Measurements from ENCODE around the gene AR.
"Not testable (repeated sequence)": the region's sequence is repeated elsewhere in the genome, so short reads cannot be mapped to it uniquely, and the experiment has no call there.

The AR gene

DNA sequence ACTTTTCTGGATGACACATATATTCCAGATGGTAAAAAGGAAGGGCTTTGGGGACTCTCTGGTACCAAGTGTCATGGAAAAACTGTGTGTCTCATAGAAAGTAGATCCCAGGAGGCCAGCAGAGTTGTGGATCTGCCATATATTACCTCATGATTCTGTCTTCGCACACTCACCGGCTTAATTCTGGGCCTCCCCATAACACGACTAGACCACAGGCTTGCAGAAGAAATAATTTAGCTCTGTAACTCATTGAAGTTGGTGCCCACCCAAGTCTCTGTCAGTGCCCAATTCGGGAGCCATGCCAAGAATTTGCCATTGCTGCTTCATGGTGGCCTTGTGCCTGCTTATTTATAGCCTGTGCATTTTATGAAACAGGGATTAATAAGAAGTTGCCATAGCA, 104.5 kb downstream of the AR start:
- no peak for DNase-seq (ENCODE audit: low spot score)

DNA sequence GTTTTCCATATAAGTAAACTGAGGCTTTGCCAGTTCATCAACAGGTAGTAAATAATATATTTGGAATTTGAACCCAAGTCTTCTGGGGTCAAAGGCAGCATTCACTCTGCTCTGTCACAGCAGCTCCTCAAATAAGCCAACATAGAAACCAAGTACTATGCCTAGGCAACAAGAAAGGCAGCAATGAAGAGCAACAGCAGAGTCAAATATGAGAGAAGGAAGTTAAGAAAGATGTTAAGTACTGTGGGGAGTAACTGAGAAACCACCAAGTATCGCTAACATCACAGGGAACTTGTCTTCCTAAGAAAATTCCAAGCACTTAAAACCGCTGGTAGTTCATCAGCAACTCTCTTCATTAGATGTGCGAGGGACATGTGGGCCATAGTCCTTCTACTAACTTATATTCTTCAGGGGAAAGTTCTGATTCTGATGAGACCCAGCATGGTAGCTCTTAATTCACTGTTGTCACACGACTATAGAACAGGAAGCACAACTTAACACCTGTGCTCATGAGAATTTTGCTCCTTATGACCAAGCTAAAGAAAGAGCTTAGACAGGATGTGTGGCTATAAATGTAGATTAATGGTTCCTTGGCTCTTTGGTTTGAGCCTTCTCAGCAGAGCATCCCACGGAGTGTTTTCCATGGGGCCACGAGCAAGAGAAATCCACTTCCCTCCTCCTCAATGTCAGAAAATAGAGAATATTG, 107.8 kb downstream of the AR start:
- no peak for DNase-seq (ENCODE audit: low spot score)

DNA sequence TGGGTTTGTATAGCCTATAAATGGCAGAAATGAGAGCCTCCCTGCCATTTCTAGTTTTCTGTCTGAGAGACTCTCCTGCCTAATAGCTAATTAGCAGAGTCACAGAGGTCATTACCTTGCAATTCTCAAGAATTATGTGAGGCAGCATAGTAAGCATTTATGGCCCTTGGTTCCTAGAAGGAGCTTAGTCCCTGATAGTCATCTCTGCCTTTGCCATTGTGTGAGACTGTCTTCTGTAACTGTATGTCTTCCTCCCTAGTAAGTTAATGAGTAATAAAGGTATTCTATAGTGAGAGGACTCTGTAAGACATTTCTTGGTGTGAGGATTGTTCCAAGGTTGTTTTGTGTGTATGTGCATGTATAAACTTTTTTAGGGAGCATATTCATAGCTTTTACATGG, 108.7 kb downstream of the AR start:
- DNase-seq (ENCODE audit: low spot score): no peak

DNA sequence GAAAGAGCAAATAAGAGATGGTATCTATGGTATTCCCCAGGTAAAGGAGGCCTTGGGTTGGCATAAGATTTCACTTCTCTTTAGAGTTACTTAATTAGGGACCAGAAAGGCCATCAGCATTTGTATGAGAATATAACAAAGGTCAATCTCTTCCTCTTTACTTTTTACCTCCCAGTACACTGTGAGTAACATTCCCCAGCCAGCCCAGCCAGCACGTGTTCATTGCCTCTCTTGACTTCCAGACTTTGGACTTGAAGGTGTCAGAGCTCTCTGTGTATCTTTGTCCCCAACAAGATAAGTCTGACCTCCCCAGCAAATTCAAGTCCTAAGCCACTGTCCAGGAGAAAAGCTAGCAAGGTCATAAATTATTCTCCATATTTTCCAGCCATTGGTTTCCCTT, 110.5 kb downstream of the AR start:
- DNase-seq (ENCODE audit: low spot score): no peak

DNA sequence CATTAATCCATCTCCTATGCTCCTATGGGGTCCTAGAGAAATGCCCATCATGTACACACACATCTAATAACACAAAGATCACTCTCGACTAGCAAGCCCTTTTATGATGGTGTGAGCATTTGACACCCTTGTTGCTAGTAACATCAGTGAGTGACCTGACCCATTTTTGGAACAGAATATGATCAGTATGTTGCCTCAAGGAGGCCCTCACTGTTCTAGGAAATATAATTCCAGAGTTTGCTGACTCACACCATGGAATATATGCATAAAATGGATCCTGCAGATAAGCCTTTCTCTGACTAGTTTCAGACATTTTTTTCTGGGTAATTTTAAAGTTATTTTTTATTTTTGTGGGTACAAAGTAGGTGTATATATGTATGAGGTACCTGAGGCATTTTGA, 121.8 kb downstream of the AR start:
- no peak for DNase-seq (ENCODE audit: low spot score)

DNA sequence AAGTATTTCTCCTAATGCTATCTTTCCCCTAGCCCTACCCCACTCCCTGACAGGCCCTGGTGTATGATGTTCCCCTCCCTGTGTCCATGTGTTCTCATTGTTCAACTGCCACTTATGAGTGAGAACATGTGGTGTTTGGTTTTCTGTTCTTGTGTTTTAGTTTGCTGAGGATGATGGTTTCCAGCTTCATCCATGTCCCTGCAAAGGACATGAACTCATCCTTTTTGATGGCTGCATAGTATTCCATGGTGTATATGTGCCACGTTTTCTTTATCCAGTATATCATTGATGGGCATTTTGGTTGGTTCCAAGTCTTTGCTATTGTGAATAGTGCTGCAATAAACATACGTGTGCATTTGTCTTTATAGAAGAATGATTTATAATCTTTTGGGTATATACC, 126.9 kb downstream of the AR start:
- DNase-seq (ENCODE audit: low spot score): not testable (repeated sequence)

DNA sequence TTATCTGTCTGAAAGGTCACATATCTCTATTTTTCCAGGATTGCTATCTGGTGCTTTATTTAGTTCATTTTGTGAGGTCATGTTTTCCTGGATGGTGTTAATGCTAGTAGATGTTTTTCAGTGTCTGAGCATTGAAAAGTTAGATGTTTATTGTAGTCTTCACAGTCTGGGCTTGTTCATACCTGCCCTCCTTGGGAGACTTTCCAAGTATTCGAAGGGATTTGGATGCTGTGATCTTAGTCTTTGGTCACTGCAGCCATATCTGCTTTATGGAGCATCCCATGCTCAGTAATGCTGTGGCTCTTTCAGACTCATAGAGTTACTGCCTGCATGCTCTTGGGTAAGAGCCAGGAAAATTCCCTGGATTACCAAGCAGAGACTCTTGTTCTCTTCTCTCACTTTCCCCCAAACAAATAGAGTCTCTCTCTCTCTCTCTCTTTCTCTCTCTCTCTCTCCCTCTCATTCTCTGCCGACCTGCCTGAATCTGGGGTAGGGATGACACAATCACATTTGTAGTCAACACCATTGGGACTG, 130.0 kb downstream of the AR start:
- no peak for DNase-seq (ENCODE audit: low spot score)

DNA sequence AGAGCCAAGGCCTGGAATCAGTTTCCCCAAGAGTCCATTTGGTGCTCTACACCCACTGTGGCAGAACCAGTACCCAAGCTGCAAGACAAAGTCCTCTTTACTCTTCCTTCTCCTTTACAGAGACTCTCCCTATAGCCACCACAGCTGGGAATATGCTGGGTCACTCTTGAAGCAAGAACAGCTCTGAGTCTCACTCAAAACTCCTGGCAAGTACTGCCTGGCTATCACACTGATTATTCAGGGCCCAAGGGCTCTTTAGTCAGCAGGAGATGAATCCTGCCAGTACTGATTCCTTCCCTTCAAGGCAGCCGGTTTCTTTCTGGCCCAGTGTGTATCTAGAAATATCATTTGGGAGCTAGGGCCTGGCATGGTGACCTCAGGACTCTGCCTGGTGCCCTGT, 130.9 kb downstream of the AR start:
- DNase-seq (ENCODE audit: low spot score): no peak

DNA sequence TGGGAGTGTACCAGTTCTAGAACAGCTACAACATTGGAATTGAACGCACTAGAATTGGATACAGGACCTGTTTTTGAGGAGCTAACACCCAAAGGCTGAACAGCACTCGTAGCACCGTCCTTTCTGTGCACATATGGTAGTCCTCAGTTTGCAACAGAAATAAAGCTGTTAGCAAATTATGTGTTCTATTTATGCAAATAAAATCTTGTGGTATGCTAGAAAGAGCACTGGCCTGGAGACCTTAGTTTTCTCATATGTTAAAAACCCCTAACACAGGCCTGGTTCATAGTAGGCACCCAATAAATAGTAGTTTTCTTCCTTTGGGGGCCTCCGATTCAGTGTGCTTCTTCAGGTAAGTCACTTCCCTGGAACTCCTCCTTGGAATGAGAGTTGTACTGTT, 140.3 kb downstream of the AR start:
- no peak for DNase-seq (ENCODE audit: low spot score)

DNA sequence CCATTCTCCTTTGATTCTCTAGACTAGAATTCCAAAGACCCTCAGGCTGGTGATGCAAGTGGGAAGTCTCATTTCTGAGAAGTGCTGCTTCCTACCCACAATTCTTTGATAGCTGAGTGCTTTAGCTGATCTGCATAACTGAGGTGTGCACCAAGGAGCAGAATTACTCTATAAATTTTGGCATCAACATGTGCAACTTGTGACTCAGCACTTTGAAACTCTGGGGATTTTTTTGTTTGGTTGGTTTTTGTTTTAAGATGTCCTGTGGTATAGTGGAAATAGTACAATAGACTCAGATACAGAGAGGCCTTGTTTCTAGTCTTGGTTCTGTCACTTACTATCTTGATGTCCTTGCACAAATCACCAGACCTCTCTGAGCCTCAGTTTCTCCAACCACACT, 148.4 kb downstream of the AR start:
- DNase-seq (ENCODE audit: low spot score): peak; percentile 61

DNA sequence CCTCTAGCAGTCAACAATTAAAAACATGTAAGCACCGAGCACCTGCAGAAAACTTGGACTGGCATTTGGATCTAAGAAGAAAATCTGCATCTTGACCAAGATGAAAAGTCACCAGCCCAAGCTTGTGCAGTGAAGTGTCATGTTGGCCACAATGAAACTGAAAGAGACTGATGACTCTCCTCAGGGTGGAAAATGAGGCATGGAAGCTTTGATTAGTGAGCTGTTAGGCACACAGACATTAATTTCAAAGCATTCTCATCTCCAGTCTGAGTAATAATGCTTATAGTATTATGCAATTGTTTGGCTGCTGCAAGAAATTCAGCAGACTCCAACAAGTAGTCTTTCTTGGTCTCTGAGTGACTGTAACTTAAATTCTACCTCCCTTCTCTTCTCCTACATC, 150.1 kb downstream of the AR start:
- DNase-seq (ENCODE audit: low spot score): peak; percentile 55

DNA sequence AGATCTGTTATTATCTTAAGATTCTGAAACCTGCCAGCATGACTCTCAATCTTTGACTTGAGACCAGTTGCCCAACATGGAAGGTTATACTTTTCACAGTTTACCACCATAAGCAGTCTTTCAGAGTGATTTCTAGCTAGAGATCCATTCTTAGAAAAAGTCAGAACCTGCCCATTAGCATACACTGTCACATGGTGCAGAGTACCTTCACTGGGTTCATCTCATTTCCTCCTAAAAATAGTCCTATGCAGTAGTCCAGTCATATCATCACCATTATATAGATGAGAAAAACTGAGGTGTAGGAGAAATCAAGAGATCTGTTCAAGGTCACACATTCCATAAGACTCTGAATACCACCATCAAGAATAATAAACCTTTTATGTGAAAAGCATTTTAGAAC, 153.6 kb downstream of the AR start:
- no peak for DNase-seq (ENCODE audit: low spot score)

DNA sequence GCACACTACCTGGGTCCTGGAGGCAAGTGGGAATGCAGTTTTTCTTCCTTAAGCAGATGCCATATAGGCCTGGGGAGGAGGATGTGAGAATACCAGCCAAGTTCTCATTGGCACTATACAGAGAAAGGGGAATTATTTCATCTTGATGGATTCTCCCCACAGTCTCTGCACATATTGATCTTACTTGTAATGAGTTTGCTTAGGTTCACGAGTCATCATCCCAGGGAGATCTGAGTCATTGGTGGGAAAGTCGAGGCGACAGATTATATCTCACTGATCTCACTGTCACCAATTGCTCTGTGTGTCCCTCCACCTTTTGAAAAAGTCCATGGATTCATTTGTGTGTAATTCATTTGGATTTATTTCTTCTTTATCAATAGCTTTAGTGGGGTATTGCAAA, 156.8 kb downstream of the AR start:
- DNase-seq (ENCODE audit: low spot score): peak; percentile 56

DNA sequence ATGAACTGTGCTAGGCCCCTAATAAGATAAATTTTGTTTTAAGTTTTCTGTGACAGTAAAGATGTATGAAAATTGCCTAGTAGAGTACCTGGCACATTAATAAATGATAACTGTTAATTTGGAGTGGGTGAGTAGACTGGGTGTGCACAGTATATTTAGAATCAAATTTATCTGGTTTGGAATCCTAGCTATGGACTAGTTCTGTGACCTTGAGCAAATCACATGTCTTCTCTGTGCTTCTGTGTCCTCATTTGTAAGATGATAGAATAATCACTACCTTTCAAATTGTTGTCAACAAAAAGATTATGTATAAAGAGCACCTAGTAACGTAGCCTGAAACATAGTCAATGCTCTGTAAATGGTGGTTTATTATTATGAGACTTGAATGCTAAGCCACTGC, 170.2 kb downstream of the AR start:
- no peak for DNase-seq (ENCODE audit: low spot score)

DNA sequence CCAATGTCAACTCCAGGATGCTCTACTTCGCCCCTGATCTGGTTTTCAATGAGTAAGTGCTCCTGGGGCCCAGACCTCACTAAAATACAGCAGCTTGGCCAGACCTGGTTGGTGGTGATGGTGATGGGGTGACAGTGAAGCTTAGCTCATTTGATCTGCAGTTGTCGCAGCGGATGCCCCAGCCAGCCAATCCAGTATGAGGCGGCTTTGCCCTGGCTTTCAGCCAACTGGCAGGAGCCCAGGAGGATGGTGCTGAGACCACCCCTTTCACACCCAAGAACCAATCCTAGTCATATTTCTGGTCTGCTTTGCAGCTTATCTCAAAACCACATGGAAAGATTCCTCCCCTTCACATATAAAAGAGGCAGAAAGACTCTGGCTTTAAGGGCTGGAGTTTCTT, 173.8 kb downstream of the AR start:
- DNase-seq (ENCODE audit: low spot score): no peak

DNA sequence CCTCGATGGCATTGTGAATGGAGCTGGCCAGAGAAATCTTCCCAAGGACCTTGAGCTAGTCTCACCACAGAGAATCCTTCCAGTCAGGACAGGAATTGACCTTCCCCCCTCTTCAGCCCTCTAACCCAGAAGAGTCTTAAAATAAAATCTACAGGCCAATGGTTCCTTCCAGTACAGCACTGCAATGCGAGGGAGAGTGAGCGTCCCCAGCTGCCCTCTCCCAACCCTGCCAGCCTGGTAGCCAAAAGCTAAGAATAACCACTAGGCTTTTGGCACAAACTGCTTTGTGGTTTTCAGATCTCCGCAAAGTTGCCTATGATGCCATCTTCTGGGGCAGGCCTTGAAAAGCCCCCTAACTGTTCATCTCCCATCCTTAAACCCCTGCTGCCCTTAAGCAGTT, 175.1 kb downstream of the AR start:
- no peak for DNase-seq (ENCODE audit: low spot score)

DNA sequence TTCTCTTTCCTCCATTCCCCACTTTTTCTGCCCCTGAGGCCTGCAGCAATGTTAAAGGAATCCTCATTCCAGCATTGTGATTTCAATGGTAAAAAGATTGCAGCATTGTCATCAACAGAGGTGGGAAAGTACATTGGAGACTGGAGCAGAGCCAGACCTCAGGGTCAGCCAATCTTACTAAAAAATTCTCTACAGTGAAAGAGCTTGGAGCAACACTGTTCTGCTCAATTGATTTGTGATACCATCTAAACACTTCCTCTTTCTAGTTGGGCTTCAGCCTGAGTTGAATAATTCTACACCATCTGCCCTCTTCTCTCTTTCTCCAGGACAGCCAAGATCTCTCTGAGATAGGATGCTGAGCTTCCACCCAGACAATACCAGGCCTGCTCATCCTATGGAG, 176.5 kb downstream of the AR start:
- peak; percentile 19 for DNase-seq (ENCODE audit: low spot score)

DNA sequence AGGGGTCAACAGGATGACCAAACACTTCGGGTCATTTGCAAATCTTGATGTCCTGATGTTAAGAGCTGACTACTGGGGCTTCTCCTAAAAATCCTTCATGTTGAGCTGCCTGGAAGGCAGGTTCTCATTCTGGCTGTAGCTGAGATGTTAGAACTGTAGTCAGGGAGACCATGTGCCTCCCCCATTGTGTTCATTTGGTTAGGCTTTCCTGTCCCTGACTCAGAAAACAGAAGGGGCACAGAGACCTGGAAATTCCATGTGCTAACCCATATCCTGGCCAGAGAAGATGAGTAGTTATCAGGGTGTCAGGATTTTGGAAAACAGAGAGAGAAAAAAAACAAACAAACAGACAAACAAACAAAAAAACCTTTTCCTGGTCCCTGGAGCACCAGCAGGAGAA, 177.5 kb downstream of the AR start:
- no peak for DNase-seq (ENCODE audit: low spot score)

DNA sequence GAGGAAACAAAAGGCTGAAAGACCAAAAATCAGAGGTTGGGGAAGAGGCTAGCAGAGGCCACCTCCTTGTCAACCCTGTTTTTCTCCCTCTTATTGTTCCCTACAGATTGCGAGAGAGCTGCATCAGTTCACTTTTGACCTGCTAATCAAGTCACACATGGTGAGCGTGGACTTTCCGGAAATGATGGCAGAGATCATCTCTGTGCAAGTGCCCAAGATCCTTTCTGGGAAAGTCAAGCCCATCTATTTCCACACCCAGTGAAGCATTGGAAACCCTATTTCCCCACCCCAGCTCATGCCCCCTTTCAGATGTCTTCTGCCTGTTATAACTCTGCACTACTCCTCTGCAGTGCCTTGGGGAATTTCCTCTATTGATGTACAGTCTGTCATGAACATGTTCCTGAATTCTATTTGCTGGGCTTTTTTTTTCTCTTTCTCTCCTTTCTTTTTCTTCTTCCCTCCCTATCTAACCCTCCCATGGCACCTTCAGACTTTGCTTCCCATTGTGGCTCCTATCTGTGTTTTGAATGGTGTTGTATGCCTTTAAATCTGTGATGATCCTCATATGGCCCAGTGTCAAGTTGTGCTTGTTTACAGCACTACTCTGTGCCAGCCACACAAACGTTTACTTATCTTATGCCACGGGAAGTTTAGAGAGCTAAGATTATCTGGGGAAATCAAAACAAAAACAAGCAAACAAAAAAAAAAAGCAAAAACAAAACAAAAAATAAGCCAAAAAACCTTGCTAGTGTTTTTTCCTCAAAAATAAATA, 179.9 kb downstream of the AR start:
- no peak for DNase-seq (ENCODE audit: low spot score)

DNA sequence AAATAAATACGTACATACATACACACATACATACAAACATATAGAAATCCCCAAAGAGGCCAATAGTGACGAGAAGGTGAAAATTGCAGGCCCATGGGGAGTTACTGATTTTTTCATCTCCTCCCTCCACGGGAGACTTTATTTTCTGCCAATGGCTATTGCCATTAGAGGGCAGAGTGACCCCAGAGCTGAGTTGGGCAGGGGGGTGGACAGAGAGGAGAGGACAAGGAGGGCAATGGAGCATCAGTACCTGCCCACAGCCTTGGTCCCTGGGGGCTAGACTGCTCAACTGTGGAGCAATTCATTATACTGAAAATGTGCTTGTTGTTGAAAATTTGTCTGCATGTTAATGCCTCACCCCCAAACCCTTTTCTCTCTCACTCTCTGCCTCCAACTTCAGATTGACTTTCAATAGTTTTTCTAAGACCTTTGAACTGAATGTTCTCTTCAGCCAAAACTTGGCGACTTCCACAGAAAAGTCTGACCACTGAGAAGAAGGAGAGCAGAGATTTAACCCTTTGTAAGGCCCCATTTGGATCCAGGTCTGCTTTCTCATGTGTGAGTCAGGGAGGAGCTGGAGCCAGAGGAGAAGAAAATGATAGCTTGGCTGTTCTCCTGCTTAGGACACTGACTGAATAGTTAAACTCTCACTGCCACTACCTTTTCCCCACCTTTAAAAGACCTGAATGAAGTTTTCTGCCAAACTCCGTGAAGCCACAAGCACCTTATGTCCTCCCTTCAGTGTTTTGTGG, 180.7 kb downstream of the AR start:
- no peak for DNase-seq (ENCODE audit: low spot score)

DNA sequence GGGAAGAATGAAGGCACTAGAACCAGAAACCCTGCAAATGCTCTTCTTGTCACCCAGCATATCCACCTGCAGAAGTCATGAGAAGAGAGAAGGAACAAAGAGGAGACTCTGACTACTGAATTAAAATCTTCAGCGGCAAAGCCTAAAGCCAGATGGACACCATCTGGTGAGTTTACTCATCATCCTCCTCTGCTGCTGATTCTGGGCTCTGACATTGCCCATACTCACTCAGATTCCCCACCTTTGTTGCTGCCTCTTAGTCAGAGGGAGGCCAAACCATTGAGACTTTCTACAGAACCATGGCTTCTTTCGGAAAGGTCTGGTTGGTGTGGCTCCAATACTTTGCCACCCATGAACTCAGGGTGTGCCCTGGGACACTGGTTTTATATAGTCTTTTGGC, 181.7 kb downstream of the AR start:
- DNase-seq (ENCODE audit: low spot score): no peak

DNA sequence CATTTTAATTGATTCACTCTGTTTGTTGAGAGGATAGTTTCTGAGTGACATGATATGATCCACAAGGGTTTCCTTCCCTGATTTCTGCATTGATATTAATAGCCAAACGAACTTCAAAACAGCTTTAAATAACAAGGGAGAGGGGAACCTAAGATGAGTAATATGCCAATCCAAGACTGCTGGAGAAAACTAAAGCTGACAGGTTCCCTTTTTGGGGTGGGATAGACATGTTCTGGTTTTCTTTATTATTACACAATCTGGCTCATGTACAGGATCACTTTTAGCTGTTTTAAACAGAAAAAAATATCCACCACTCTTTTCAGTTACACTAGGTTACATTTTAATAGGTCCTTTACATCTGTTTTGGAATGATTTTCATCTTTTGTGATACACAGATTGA, 182.2 kb downstream of the AR start:
- no peak for DNase-seq (ENCODE audit: low spot score)

DNA sequence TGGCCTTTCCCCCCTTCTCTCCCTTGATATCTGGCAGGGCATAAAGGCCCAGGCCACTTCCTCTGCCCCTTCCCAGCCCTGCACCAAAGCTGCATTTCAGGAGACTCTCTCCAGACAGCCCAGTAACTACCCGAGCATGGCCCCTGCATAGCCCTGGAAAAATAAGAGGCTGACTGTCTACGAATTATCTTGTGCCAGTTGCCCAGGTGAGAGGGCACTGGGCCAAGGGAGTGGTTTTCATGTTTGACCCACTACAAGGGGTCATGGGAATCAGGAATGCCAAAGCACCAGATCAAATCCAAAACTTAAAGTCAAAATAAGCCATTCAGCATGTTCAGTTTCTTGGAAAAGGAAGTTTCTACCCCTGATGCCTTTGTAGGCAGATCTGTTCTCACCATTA, 183.8 kb downstream of the AR start:
- DNase-seq (ENCODE audit: low spot score): no peak
